OCI-LY1 (cell line): ENCODE data around the gene SERINC2.

ENCODE experiments used
- H2AFZ ChIP-seq: fragments of 200-600 bp; sonication (generic), shearing (Covaris generic); 2 replicates; pipeline ENCODE4 v1.6.0; 2014; ENCODE audit warnings: antibody characterized with exemption, mild to moderate bottlenecking, low read length
- H3F3A ChIP-seq: fragments of 200-600 bp; sonication (generic), shearing (Covaris generic); 2 replicates; pipeline ENCODE4 v1.6.0; 2014; ENCODE audit warnings: mild to moderate bottlenecking, antibody characterized with exemption, low read length, moderate library complexity; ENCODE audit not compliant: insufficient read depth
- H3K27ac ChIP-seq: fragments of 200-600 bp; sonication (generic); 2 replicates; pipeline ENCODE4 v1.5.1; 2014; ENCODE audit warnings: low read length, mixed run types, mild to moderate bottlenecking, low read depth; ENCODE audit not compliant: poor library complexity, severe bottlenecking
- H3K27me3 ChIP-seq: fragments of 200-600 bp; sonication (generic); 2 replicates; pipeline ENCODE4 v1.6.0; 2014; ENCODE audit warnings: antibody characterized with exemption, mild to moderate bottlenecking, low read length, moderate library complexity; ENCODE audit not compliant: insufficient read depth
- H3K36me3 ChIP-seq: fragments of 200-600 bp; sonication (generic); 2 replicates; pipeline ENCODE4 v1.6.1; 2014; ENCODE audit warnings: mild to moderate bottlenecking, antibody characterized with exemption, low read length, moderate library complexity, mixed read lengths; ENCODE audit not compliant: insufficient read depth
- H3K4me1 ChIP-seq: fragments of 200-600 bp; sonication (generic); 2 replicates; pipeline ENCODE4 v1.5.1; 2014; ENCODE audit warnings: mild to moderate bottlenecking, low read length, moderate library complexity; ENCODE audit not compliant: insufficient read depth, severe bottlenecking
- H3K4me2 ChIP-seq: fragments of 200-600 bp; sonication (generic), shearing (Covaris generic); 2 replicates; pipeline ENCODE4 v1.6.1; 2014; ENCODE audit warnings: low read length
- H3K4me3 ChIP-seq: fragments of 200-600 bp; sonication (generic); 2 replicates; pipeline ENCODE4 v1.5.1; 2014; ENCODE audit warnings: low read length, low read depth, mild to moderate bottlenecking, mixed read lengths; ENCODE audit not compliant: poor library complexity, severe bottlenecking
- H3K79me2 ChIP-seq: fragments of 200-600 bp; shearing (Covaris generic); 2 replicates; pipeline ENCODE4 v1.6.1; 2016; ENCODE audit warnings: mixed run types, low read length, mixed read lengths; ENCODE audit not compliant: insufficient read depth
- H3K9ac ChIP-seq: fragments of 200-600 bp; sonication (generic), shearing (Covaris generic); 2 replicates; pipeline ENCODE4 v1.6.1; 2014; ENCODE audit warnings: mild to moderate bottlenecking, low read length, mixed read lengths
- H3K9me2 ChIP-seq: fragments of 200-600 bp; sonication (generic), shearing (Covaris generic); 2 replicates; pipeline ENCODE4 v1.6.1; 2014; ENCODE audit warnings: low read depth, mild to moderate bottlenecking, low read length, mixed read lengths
- H3K9me3 ChIP-seq: fragments of 200-600 bp; shearing (Covaris generic); 2 replicates; pipeline ENCODE4 v1.6.1; 2014; ENCODE audit warnings: low read length, mixed read lengths
- H4K20me1 ChIP-seq: fragments of 200-600 bp; sonication (generic), shearing (Covaris generic); 2 replicates; pipeline ENCODE4 v1.6.0; 2016; ENCODE audit warnings: mild to moderate bottlenecking, low read length; ENCODE audit not compliant: insufficient read depth
- EZH2 ChIP-seq: fragments of 200-600 bp; sonication (generic), shearing (Covaris generic); IDR thresholded peaks from 2 replicates; pipeline ENCODE4 v1.8.0; 2017; ENCODE audit warnings: borderline replicate concordance, mixed run types, mild to moderate bottlenecking, antibody characterized with exemption, low read length, moderate library complexity, mixed read lengths
- TF ChIP-seq, protein P1 (sequence below): fragments of 200-600 bp; sonication (generic), shearing (Covaris generic); IDR thresholded peaks from 2 replicates; pipeline ENCODE4 v1.5.1; 2017; ENCODE audit warnings: mild to moderate bottlenecking, antibody characterized with exemption, low read length, moderate library complexity, mixed read lengths

The SERINC2 gene

DNA sequence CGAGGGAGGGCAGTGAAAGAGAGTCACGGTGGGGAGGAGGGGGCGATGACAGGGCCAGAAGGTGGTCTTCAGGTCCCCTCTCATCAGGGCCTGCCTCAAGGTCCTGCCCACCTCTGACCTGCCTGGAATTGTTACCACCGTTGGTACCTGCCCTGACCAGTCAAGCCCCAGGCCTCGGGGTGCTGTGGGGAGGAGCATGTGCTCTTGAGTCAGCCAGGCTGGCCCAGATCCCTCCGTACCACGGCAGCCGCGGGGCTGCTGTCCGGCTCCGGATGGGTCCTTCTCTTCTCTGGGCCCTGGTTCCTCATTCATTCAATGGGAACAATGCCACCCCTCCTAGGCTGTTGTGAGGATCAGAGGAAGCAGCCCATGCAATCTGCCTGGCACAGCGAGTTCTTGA is 22.0 kb downstream of the SERINC2 start:
- Histone ChIP-seq H3K79me2 (no peaks in the 10 kb centered on the region), H3K9me2 (no peaks in the 10 kb centered on the region), H4K20me1 (no peaks in the 10 kb centered on the region), H3K9ac (no peak overlapping the region), H3K9me3 (no peaks in the 10 kb centered on the region), H3K4me1 (no peaks in the 10 kb centered on the region), H3K4me2 (no peak overlapping the region), H3K36me3 (no peaks in the 10 kb centered on the region), H3F3A (peaks cover 6% of the 10 kb centered on the region), H3K27ac (no peak overlapping the region), H3K27me3 (no peaks in the 10 kb centered on the region; the same call in 1 of the 2 replicates), H3K4me3 (no peak overlapping the region), H2AFZ (no peak overlapping the region)
- TF ChIP-seq, protein P1, sequence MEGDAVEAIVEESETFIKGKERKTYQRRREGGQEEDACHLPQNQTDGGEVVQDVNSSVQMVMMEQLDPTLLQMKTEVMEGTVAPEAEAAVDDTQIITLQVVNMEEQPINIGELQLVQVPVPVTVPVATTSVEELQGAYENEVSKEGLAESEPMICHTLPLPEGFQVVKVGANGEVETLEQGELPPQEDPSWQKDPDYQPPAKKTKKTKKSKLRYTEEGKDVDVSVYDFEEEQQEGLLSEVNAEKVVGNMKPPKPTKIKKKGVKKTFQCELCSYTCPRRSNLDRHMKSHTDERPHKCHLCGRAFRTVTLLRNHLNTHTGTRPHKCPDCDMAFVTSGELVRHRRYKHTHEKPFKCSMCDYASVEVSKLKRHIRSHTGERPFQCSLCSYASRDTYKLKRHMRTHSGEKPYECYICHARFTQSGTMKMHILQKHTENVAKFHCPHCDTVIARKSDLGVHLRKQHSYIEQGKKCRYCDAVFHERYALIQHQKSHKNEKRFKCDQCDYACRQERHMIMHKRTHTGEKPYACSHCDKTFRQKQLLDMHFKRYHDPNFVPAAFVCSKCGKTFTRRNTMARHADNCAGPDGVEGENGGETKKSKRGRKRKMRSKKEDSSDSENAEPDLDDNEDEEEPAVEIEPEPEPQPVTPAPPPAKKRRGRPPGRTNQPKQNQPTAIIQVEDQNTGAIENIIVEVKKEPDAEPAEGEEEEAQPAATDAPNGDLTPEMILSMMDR: no peak
- no peak for TF ChIP-seq EZH2

DNA sequence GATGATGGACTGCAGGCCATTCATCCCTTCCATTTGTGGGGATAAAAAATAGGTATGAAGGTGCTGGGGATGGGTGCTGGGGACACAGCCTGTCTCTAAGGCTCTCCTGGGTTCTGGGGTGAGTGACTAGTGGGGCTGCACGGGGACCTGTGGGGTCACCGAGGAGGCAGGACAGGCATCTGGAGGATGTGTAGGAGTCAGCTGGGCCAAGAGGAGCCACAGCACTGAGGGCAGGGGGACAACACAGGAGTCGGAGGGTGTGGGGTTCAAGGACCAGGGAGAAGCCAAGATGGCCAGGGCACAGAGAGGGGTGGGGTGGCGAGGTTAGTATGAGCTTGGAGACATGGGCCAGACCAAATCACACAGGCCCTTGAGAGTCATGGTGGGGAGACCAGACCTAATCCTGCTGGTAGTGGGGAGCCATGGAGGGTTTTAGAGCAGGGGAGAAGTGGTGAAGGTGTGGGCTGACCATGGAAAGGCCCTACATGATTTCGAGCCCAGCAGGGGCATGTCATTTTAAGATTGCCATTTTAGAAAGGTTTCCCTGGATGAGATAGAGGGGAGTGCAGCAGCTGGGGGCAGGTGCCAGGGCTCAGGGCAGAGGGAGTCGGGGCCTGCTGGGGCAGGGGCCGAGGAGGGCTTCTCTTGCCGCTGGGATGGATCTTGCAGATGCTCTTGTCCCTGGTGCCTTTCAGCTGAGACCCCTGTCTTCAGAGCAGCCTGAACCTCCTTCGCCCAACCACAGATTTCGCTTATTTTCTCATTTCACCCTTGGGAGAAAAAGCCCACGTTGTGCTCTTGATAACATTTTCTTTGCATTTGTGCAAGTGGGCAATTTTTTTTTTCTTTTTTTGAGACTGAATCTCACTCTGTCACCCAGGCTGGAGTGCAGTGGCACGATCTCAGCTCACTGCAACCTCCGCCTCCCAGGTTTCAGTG is 22.7 kb downstream of the SERINC2 start:
- Histone ChIP-seq H3K9me2 (no peaks in the 10 kb centered on the region), H3F3A (peaks cover 6% of the 10 kb centered on the region), H3K79me2 (no peaks in the 10 kb centered on the region), H3K36me3 (no peaks in the 10 kb centered on the region), H3K27ac (no peak overlapping the region), H3K4me1 (no peaks in the 10 kb centered on the region), H2AFZ (no peak overlapping the region), H3K4me3 (no peak overlapping the region), H3K9ac (no peak overlapping the region), H3K27me3 (no peaks in the 10 kb centered on the region; the same call in 1 of the 2 replicates), H3K4me2 (no peak overlapping the region), H3K9me3 (no peaks in the 10 kb centered on the region), H4K20me1 (no peaks in the 10 kb centered on the region)
- TF ChIP-seq, protein P1: no peak
- TF ChIP-seq EZH2: no peak

DNA sequence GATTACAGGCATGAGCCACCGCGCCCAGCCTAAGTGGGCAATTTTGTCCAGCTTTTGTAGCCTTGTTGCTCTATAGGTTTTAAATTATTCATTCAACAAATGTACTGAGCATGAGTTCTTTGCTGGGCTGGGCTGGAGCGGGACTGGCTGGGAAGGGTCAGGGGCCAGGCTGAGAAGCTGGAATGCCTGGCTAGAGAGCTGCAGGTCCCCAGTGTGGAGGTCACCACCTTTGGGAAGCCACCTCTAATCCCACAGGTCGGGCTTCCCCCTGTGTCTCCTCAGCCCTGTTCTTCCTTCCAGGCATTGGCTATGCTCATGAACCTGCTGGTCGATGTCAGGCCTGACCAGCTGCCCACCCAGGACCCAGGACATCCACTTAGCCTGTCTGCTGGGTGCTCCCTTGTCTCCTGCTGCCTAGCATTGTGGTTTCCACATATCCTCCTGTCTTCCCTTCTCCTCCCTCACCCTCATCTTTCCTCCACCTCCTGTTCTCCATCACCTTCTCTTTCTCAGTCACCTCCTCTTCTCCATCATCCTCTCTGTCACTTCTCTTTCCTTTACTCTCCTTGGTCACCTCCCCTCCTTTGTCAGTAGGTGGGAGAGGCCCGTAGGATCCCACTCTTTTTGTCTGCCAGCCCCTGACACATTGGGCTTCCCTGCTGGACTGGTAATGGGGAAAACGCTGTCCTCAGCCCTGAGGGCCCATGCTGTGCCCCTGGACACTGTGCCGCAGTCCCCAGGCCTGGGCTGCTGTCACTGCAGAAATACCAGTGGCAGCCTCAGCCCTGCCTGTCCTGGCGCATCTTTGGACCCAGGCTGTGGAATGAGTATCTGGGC is 23.8 kb downstream of the SERINC2 start:
- no peak overlapping the region for H3K27ac ChIP-seq
- no peak overlapping the region for H3K9ac ChIP-seq
- no peaks in the 10 kb centered on the region for H3K9me3 ChIP-seq
- H3K4me1 ChIP-seq: no peaks in the 10 kb centered on the region
- no peaks in the 10 kb centered on the region for H4K20me1 ChIP-seq
- peaks cover 3% of the 10 kb centered on the region for H3F3A ChIP-seq
- TF ChIP-seq EZH2: no peak
- TF ChIP-seq, protein P1: no peak
- no peak overlapping the region for H3K4me2 ChIP-seq
- no peaks in the 10 kb centered on the region for H3K9me2 ChIP-seq
- H3K27me3 ChIP-seq: no peaks in the 10 kb centered on the region; the same call in 1 of the 2 replicates
- H3K36me3 ChIP-seq: no peaks in the 10 kb centered on the region
- no peak overlapping the region for H3K4me3 ChIP-seq
- H3K79me2 ChIP-seq: no peaks in the 10 kb centered on the region
- no peak overlapping the region for H2AFZ ChIP-seq
